Astrocyte (in vitro differentiated cells and primary cell): ENCODE measurements around the gene BMP7.

Source experiments
- CTCF ChIP-seq: IDR thresholded peaks from 2 replicates; pipeline ENCODE4 v1.5.1; 2011; ENCODE audit warnings: low read depth, mild to moderate bottlenecking, inconsistent platforms, low read length, moderate library complexity; ENCODE audit not compliant: insufficient read depth
- EZH2 ChIP-seq: IDR thresholded peaks from 2 replicates; pipeline ENCODE4 v1.6.1; 2012; ENCODE audit warnings: mild to moderate bottlenecking, low read length, inconsistent platforms; ENCODE audit not compliant: insufficient read depth

- TF ChIP-seq CTCF (no peak), EZH2 (no peak)
These were observed 21.7 kb downstream of the BMP7 start for GRCh38 chr20:57244627-57245214.
